GM20000 (cell line): ENCODE measurements around the gene DTNA.

Experiments
- DNase-seq: peaks from one replicate; pipeline ENCODE4 v3.0.0; 2012; ENCODE audit warnings: low spot score
- TF ChIP-seq, protein P1 (sequence below): IDR thresholded peaks from 2 replicates; pipeline ENCODE4 v1.5.1; 2012; ENCODE audit warnings: mild to moderate bottlenecking, control low read depth; ENCODE audit errors: extremely low read depth, missing control alignments

DTNA gene

DNA sequence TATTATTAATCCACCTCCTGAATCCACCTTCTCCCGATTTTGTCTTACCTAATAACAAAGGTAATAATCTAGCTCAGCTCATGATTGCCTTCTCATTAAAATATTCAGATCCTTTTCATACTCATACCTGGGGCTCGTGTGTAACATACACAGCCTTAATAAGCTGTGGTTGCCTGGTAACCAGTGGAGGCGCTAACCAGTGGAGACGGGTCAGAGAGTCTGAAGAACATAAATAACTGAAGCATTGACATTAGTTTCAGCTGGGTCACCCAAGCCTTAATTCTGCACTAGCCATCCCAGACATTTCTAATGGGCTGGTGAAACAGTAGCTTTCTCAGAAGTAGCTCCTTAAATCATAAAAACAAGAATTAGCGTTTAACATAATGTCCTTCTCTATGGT is 14.8 kb upstream of the DTNA start:
- DNase-seq, result no peak
- TF ChIP-seq, protein P1, sequence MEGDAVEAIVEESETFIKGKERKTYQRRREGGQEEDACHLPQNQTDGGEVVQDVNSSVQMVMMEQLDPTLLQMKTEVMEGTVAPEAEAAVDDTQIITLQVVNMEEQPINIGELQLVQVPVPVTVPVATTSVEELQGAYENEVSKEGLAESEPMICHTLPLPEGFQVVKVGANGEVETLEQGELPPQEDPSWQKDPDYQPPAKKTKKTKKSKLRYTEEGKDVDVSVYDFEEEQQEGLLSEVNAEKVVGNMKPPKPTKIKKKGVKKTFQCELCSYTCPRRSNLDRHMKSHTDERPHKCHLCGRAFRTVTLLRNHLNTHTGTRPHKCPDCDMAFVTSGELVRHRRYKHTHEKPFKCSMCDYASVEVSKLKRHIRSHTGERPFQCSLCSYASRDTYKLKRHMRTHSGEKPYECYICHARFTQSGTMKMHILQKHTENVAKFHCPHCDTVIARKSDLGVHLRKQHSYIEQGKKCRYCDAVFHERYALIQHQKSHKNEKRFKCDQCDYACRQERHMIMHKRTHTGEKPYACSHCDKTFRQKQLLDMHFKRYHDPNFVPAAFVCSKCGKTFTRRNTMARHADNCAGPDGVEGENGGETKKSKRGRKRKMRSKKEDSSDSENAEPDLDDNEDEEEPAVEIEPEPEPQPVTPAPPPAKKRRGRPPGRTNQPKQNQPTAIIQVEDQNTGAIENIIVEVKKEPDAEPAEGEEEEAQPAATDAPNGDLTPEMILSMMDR, result no peak

DNA sequence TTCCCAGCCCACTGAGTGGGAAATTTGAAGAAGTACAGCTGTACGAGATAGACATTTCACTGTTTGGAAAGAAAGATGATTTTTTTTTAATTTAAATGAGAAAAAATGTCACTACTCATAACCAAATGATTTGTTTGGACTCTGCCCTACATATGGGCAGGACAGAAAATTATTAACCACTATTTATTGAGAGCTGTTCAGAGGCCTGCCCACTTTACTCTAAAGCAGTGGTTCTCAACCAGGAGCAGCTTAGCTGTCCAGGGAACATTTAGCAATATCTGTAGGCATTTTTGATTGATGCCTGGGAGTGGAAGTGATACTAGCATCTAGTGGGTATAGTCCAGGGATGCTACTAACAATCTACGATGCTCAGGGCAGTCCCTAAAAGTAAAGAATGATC is 13.4 kb upstream of the DTNA start:
- TF ChIP-seq, protein P1, result no peak
- DNase-seq, result no peak

DNA sequence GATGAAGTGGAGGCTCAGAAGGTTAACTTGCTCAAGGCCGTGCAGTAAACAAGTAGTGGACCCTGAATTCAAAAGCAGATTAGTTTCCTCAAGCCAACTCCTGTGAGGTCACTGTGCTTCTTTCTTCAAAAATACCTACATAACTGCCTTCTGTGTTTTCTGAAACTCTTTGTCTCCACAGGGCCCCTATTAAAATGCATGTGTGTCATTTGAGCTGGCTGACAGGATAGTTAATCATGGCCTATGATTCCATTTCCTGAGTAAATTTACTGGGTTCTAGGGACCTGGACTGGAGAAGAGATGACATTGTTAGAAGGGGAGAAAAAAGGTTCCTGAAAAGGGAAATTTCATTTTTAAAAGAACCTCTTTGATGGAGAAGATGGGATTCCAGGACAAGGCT is 12.9 kb upstream of the DTNA start:
- DNase-seq, result no peak
- TF ChIP-seq, protein P1, result no peak

DNA sequence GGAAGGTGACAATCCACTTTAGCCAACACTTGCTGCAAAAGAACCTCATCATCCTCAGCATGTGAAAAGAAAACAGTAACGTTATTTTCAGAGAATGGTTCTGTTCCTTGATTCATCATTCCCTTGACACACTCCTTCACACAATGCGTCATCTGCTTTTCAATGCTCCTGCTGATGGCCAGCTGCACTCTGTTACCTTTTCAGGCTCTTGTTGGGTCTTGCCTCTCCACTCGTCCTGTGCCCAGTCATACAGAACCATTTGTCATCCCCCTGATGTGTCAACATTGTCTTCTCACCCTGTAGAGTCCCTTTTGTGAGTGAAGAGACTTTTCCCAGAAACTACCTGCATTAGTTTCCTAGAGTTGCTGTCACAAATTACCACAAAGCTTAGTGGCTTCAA is 12.2 kb upstream of the DTNA start:
- no peak for DNase-seq
- TF ChIP-seq, protein P1, result no peak

DNA sequence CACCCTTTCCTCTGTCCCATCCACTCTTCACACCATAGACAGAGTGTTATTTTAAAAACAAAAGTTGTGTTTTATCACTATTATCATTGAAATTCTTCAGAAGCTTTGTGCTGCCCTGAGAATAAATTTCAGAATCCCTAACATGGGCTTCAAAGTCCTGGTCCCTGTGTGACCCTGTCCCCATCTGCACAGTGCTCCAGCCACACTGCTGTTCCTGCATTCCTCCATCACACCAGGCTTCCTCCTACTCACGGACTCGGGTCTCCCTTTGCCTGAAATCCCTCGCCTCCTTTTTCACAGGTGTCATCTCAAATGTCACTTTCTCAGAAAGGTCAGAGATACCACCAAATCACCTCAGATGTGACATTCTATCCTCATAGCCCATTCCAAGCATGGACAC is 8.2 kb upstream of the DTNA start:
- TF ChIP-seq, protein P1, result no peak
- DNase-seq, result no peak

DNA sequence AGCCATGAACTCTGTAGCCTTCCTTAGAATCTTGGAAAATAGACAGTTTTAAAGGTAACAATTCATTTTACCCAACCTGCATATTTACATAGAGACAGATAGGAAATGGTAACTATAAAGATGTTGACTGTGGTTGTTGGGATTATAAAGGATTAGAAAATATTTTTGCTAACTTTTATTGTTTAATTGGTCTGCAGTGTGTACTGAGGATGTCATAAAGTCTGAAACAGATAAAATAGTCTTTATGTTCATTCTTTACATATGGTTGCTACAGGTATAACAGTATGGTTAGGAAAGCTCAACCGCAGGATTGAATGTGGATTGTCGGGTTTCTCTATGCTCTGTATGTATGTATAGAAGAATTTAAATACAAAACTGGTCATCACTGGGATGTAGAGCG is 7.3 kb upstream of the DTNA start:
- TF ChIP-seq, protein P1, result no peak
- DNase-seq, result no peak

DNA sequence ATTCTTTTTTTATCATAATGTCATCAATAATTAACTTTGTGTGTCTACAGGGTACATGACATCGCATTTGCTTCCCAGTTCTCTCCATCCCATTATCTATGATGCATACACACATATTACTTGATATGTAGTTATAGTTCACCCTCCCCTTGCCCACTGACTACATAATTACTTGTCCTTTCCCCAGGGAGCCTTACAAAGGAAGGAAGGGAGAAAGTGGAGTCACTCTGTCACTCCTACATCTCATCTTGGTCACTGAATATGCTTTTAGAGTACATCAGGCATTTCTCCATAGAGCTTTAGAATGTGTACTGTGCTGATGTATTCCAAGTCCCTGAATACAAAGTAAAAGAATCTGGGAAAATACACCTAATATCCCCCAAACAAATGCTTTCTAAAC is 6.0 kb upstream of the DTNA start:
- DNase-seq, result no peak
- TF ChIP-seq, protein P1, result no peak
